GM18519 (cell line): ENCODE data around the gene VCP.
"Not testable (repeated sequence)": the region's sequence is repeated elsewhere in the genome, so short reads cannot be mapped to it uniquely, and the experiment has no call there.

Experiments
- ATAC-seq: cut with Tn5 transposase; IDR thresholded peaks from one replicate; pipeline ENCODE4 v1.9.1; 2021; ENCODE audit warnings: mild to moderate bottlenecking, moderate library complexity; ENCODE audit not compliant: unreplicated experiment, low FRiP score

VCP gene

GRCh38 chr9:35029241-35029640, 43.2 kb downstream of the VCP start:
- ATAC-seq = no peak

- ATAC-seq = no peak
Measured at GRCh38 chr9:35028341-35028740, 44.1 kb downstream of the VCP start.

GRCh38 chr9:35027860-35028259, 44.6 kb downstream of the VCP start:
- no peak for ATAC-seq

- ATAC-seq = no peak
Measured at GRCh38 chr9:35027374-35027773, 45.1 kb downstream of the VCP start.

GRCh38 chr9:35026671-35027070, 45.8 kb downstream of the VCP start:
- ATAC-seq = no peak

- ATAC-seq = not testable (repeated sequence)
Measured at GRCh38 chr9:35023443-35023842, 49.0 kb downstream of the VCP start.

GRCh38 chr9:35014517-35014916, 57.9 kb downstream of the VCP start:
- no peak for ATAC-seq

- ATAC-seq = no peak
Measured at GRCh38 chr9:35010351-35010958, 62.0 kb downstream of the VCP start.
